GM18909 (cell line): ENCODE results near the gene OR4D1.

Experiments used
- ATAC-seq: cut with Tn5 transposase; IDR thresholded peaks from one replicate; pipeline ENCODE4 v1.9.1; 2021; ENCODE audit warnings: mild to moderate bottlenecking; ENCODE audit not compliant: unreplicated experiment, poor library complexity

OR4D1 gene

DNA sequence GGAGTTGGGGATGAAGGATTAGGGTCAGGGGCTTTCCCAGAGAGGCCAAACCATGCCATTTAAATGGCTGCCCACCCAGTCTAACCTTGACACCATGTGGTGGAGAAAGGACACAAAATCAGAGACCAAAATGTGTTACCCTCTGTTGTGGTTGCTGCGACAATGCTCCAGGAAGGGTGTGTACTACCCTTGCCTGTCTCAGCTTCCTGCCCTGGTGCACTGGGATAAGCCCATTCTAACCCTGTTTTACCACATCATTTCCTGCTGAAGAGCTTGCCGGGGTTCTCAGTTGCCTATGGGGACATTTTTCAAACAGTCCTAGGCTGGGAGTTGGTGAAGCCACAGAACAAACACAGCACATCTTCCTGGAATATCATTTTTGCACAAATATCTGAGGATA lies 4.9 kb downstream of the OR4D1 start:
- no peak for ATAC-seq

DNA sequence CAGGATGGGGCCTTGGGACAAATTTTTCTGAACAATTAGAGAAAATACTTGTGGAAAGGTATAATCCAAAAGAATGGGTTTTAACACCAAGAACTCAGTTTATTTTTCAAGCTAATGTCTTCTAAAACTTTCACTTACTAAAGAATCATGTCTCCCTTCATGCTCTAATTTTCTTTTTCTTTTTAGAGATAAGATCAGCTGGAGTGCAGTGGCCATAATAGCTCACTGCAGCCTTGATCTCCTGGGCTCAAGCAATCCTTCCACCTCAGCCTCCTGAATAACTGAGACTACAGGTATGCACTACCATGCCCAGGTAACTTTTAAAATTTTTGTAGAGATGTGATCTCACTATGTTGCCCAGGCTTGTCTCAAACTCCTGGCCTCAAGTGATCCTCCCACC lies 5.5 kb downstream of the OR4D1 start:
- no peak for ATAC-seq

DNA sequence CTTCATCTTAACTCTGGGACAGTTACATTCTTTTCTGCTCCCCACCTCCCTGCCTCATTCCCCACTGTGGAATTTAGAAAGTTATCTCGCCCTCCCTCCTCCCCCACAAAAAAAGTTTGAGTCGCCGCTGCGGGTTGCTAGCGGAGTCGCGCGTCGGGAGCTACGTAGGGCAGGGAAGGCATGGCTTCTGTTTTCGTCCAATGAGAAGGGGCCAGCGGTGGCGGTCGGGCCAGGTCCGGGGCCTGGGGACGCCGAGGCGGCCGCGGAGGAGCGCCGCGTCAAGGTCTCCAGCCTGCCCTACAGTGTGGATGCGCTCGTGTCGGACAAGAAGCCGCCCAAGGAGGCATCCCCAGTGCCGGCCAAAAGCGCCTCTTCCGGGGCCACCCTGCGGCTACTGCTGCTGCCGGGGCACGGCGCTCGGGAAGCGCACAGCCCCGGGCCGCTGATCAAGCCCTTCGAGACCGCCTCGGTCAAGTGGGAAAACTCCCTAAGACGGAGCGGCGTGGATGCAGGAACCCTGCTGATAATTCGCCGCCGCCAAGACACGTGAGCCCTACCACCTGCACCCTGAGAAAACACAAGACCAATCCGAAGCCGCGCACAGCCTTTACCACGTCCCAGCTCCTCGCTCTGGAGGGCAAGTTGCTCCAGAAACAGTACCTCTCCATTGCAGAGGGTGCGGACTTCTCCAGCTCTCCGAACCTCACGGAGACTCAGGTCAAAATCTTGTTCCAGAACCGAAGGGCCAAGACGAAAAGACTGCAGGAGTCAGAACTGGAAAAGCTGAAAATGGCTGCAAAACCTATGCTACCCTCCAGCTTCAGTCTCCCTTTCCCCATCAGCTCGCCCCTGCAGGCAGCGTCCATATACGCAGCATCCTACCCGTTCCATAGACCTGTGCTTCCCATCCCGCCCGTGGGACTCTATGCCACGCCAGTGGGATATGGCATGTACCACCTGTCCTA lies 8.9 kb downstream of the OR4D1 start:
- no peak for ATAC-seq

DNA sequence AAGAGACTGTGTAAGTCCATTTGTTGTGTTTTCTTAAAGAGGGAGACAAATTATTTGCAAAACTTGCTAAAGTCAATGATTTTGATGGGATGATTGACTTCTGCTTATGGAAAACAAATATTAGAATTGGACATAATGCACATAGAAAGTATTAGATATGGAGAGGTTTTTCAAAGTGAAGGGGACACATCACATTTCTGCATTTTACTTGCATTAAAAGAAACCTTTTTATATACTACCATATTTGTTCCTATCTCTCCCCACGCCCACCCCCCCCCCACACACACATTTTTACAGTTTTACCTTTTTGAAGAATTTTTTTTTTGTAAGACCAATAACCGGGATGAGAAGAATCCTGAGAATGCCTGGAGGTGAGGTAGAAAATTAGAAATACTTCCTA lies 10.0 kb downstream of the OR4D1 start:
- no peak for ATAC-seq

GRCh38 chr17:58161566-58161965 lies 13.4 kb downstream of the OR4D1 start:
- ATAC-seq, result no peak

DNA sequence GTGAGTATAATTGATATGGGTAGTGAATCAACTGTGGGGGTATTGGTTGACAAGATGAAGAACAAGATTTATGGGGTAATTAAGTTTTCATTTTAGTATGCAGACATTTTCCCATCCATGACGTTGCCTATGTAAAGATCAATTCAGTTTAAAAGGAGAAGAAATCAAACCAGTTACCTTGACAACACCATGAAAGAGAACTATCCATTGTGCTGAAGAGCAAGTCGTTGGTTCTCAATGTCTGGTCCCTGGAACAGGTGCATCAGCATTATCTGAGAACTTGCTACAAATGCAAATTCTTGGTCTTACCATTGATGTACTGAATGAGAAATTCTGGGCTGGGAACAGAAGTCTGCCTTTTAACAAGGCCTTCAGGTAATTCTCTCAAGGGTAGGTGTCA lies 17.8 kb downstream of the OR4D1 start:
- no peak for ATAC-seq

DNA sequence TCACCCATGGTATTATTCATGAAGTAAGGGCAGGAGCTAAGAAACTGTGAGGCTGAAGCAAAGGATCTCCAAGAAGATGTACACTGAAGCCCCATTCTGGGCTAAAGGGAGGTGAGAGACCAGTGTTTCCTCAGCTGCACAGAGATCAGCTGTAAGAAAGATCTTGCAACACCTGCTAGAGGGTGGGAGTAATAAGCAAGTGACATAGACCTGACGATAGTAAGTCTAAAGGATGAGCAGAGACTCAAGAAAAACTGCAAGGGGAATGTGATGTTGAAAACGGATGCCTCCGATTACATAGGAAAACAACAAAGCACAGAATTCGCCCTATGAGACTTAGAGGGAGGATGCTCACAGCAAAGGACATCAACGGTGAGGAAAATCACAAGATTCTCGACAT lies 18.5 kb downstream of the OR4D1 start, which contains the start of gene OR4D2:
TSS of gene OR4D2 (plus strand) at position 301 of the 400 bp plus-strand sequence. CDS start 2,674 bp downstream, outside the sequence.
- no peak for ATAC-seq

GRCh38 chr17:58170622-58171021 lies 22.4 kb downstream of the OR4D1 start:
- no peak for ATAC-seq

GRCh38 chr17:58172369-58173071 lies 24.3 kb downstream of the OR4D1 start:
- no peak for ATAC-seq

- ATAC-seq, result no peak
Observed at GRCh38 chr17:58174871-58175270, 26.7 kb downstream of the OR4D1 start.

DNA sequence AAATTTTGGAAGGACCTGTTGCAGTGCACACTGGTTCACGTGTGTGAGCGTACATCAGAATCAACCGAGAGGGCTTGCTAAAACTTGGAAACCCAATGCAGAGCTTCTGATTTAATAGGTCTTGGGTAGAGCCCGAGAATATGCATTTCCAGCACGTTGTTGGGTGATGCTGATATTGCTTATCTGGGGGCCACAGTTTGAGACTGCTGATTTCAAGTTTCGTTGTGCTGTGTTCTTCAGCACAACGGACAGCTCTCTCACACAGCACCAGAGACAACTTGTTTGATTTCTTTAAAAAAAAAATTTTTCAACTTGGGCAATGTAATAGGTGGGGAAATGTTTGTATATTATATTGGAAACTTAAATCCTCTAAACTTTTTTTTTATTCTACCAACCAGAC lies 28.0 kb downstream of the OR4D1 start:
- ATAC-seq, result no peak

- ATAC-seq, result no peak
Observed at GRCh38 chr17:58181796-58182195, 33.6 kb downstream of the OR4D1 start.

DNA sequence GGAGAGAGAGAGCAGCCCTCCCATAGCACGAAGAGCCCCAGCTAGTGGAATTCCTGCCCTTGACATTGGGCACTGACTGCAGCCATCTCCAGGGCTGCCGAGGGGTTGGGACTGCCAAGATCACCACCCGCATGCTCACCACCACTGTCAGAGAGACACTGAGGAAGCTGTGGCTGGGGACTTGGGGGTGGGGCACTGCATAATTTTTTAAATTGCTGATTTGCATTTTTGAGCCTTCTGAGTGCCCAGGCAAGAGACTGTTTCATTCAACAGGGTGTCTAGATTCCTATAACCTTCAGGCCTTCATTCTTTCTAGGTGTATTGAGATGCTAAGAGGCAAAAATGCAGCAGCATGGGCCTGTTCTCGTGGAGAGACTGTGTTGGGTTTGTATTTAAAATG lies 35.3 kb downstream of the OR4D1 start:
- no peak for ATAC-seq

GRCh38 chr17:58184308-58184985 lies 36.3 kb downstream of the OR4D1 start:
- no peak for ATAC-seq

DNA sequence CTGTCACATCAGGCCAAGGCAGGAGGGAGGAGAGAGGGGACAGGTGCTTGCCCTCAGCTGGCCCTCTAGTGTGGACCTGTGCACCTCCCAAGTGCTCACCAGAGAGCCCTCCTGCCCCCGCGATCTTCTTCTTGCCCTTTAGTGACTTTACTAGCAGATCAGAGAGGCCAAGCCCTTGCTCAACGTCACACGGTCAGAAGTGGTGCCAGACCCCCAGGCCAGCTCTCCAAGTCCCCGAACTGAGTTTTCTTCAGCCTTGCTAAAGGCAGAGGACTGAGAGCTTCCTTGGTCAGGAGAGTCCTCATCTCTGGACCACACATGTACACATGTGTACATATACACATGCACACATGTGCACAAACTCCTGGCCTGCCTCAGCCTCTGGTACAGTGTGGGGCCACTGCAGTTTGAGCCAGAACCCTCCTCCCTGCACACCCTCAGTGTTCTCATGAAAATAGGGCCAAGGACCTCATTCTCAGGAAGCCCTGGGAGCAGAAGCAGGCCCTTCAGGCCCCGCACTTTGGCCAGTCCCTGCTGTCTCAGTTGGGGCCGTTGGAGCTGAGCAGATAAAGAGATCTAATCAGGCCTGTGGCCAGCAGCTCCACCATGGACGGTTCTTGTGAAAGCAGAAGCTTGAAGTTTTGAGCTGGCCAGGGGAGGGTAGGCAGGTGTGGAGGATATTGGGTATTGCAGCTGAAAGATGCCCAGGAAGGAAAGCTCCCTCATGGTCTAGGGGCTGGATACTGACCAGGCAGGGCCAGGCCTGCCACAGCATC lies 37.0 kb downstream of the OR4D1 start:
- no peak for ATAC-seq

DNA sequence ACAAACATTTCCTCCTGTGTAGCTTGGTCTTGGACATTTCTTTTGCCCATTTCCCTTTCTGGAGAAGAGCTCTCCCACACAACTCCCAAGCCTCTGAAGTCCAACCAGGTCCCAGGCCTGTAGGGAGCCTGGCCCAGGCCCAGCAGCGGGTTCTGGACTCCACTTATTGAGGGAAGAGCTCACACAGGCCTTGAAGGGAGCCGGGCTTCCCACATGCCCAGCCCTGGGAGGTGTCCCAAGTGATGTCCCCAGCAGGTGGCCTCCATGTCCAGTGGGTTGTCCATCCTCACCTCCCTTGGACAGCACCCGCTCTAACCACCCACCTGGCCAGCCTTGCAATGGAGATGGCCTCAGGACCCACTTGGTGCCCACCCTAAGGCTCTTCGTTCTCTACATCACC lies 38.4 kb downstream of the OR4D1 start:
- ATAC-seq, result no peak

- no peak for ATAC-seq
Observed at GRCh38 chr17:58187063-58187462, 38.9 kb downstream of the OR4D1 start.

DNA sequence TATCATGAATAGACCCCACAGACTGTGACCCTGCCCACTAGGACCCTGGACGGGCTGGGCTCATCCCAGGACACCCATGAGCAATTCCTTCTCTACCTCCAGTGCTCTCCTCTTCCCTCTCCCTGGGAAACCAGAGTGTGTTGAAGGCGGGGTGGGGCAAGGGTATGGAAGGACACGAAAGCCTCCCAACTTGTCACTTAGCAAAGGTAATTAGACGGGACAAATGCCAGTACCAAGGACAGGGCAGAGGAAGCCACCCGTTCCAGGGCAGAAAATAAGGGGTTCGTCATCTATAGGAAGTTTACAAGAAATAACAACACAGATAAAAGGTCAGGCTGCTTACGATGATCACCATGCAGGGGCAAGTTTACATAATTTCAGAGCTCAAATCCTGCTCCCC lies 39.5 kb downstream of the OR4D1 start:
- no peak for ATAC-seq

DNA sequence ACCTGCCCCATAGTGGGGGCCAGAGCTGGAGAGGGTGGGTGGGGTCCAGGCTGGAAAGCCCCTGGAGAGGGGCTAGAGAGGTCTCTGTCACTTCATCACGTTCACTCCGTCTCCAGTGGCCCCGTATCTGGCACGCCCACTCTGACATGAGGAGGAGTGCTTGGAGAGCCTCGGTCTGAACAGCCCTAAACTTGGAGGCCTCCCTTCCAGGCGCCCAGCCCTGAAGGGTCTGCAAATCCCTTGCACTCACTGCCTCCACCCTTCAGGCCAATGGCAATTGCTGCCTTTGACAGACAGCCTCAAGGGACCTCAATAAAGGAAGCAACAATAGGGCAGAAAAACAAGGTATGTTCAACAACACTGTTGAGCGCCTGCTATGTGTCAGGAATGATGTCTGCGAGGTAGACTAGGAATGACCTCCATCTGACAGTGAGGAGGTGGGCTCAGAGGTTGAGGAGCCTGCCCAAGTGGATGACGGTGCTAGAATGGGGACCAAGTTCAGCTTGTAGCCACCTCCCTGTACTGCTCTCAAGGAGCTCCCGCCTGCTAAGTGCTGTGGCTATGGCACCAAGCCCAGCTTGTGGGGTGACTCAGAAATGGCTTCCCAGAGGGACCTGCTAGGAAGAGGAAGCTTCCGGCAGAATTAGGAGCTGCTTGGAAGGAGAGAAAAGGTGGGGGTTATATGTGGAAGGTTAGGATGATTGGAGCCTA lies 41.4 kb downstream of the OR4D1 start:
- ATAC-seq, result no peak
